H1 (cell line): ENCODE results near the gene MMS22L. TPM values are rescaled to one million over a fixed set of nuclear protein-coding genes. Genes with fewer than 3 reads are reported as not detected.

ENCODE experiments used
- CTCF ChIA-PET: fragments of 300-600 bp; sonication (Branson Sonifier 250); formaldehyde crosslinking; loops from one replicate; lab custom pipeline; 2021; ENCODE audit not compliant: partially characterized antibody; lab: Charles Lee
- POLR2A ChIA-PET: fragments of 300-600 bp; sonication (Branson Sonifier 250); formaldehyde crosslinking; loops from one replicate; lab custom pipeline; 2021; ENCODE audit warnings: inconsistent platforms; ENCODE audit not compliant: partially characterized antibody; lab: Charles Lee
- DNase-seq, 2 experiments: peaks; one replicate each; pipeline versions ENCODE4 v3.0.0 to v3.0.0-alpha.2; 2010 to 2022; ENCODE audit warnings: low spot score in 2 of 2, low read depth in 1 of 2, mixed read lengths in 1 of 2
- FAIRE-seq: peaks from 2 replicates; lab custom pipeline; 2011; peaks lifted over from hg19 to GRCh38; lab: Jason Lieb, UNC
- H2AFZ ChIP-seq: 2 replicates; pipeline ENCODE4 v1.8.1; 2012; ENCODE audit warnings: low read length, inconsistent platforms
- H2AK5ac ChIP-seq: 2 replicates; pipeline ENCODE4 v1.6.1; 2013; ENCODE audit warnings: low read depth, low read length
- H2BK120ac ChIP-seq: replicated peaks from 2 replicates; pipeline ENCODE3; 2013; ENCODE audit warnings: low read depth, low read length, inconsistent platforms
- H2BK12ac ChIP-seq: 2 replicates; pipeline ENCODE4 v1.6.1; 2013; ENCODE audit warnings: low read depth, low read length
- H2BK15ac ChIP-seq: 2 replicates; pipeline ENCODE4 v1.6.1; 2013; ENCODE audit warnings: low read length
- H2BK20ac ChIP-seq: 2 replicates; pipeline ENCODE4 v1.6.1; 2013; ENCODE audit warnings: low read length
- H2BK5ac ChIP-seq: 2 replicates; pipeline ENCODE4 v1.6.1; 2013; ENCODE audit warnings: low read depth, low read length
- H3K14ac ChIP-seq: 2 replicates; pipeline ENCODE4 v1.6.1; 2013; ENCODE audit warnings: inconsistent platforms; ENCODE audit not compliant: insufficient read length
- H3K18ac ChIP-seq: 2 replicates; pipeline ENCODE4 v1.6.1; 2013; ENCODE audit warnings: low read length; ENCODE audit errors: extremely low read depth
- H3K23ac ChIP-seq: 2 replicates; pipeline ENCODE4 v1.6.1; 2013; ENCODE audit warnings: inconsistent platforms; ENCODE audit not compliant: insufficient read length
- H3K23me2 ChIP-seq: 2 replicates; pipeline ENCODE4 v1.6.1; 2013; ENCODE audit warnings: low read depth, low read length
- H3K27ac ChIP-seq: 2 replicates; pipeline ENCODE4 v1.6.1; 2011; ENCODE audit warnings: low read depth, low read length, inconsistent platforms
- H3K27me3 ChIP-seq, 4 experiments: replicated peaks in 1 of 4; 1 replicate in 1 of 4; 2 replicates in 3 of 4; pipeline versions ENCODE4 v1.6.1 to v1.8.1; 2011 to 2013; ENCODE audit warnings: low read length in 3 of 4, mild to moderate bottlenecking in 3 of 4, inconsistent platforms in 2 of 4, mixed read lengths in 2 of 4, moderate library complexity in 1 of 4; ENCODE audit not compliant: control insufficient read depth in 3 of 4, insufficient read depth in 3 of 4; ENCODE audit errors: extremely low read depth in 1 of 4
- H3K36me3 ChIP-seq, 4 experiments: 2 replicates each; pipeline versions ENCODE4 v1.6.1 to v1.8.1; 2011 to 2013; ENCODE audit warnings: mild to moderate bottlenecking in 4 of 4, low read length in 3 of 4, moderate library complexity in 2 of 4, control low read depth in 1 of 4, inconsistent platforms in 1 of 4; ENCODE audit not compliant: insufficient read depth in 4 of 4, control insufficient read depth in 2 of 4
- H3K4ac ChIP-seq: replicated peaks from 2 replicates; pipeline ENCODE3; 2013; ENCODE audit warnings: low read length, low read depth, mixed read lengths, inconsistent platforms; ENCODE audit not compliant: insufficient read length
- H3K4me1 ChIP-seq, 4 experiments: replicated peaks in 1 of 4; 1 replicate in 1 of 4; 2 replicates in 3 of 4; pipeline versions ENCODE4 v1.6.1 to v1.8.1; 2011 to 2013; ENCODE audit warnings: low read length in 3 of 4, inconsistent platforms in 2 of 4, mixed read lengths in 1 of 4; ENCODE audit not compliant: insufficient read depth in 4 of 4, control insufficient read depth in 3 of 4
- H3K4me2 ChIP-seq, 2 experiments: 2 replicates each; pipeline versions ENCODE4 v1.6.1 to v1.8.1; 2011 to 2013; ENCODE audit warnings: low read depth in 2 of 2, low read length in 2 of 2, control low read depth in 1 of 2, inconsistent platforms in 1 of 2, mild to moderate bottlenecking in 1 of 2; ENCODE audit not compliant: insufficient read depth in 1 of 2
- H3K4me3 ChIP-seq, 4 experiments: fragments of 200-600, 300-600 bp in 1 of 4; sonication (generic), shearing (Covaris generic), sonication (Bioruptor Twin) in 1 of 4; 2 replicates each; pipeline versions ENCODE4 v1.5.1 to v1.8.1; 2011 to 2016; ENCODE audit warnings: low read length in 4 of 4, low read depth in 3 of 4, control low read depth in 2 of 4, inconsistent platforms in 2 of 4, mild to moderate bottlenecking in 2 of 4, mixed read lengths in 1 of 4, moderate library complexity in 1 of 4; ENCODE audit not compliant: insufficient read depth in 2 of 4; ENCODE audit errors: extremely low read depth in 1 of 4
- H3K56ac ChIP-seq: replicated peaks from 2 replicates; pipeline ENCODE3; 2013; ENCODE audit warnings: low read depth, mild to moderate bottlenecking, mixed read lengths, low read length, inconsistent platforms; ENCODE audit not compliant: insufficient read length
- H3K79me1 ChIP-seq: 2 replicates; pipeline ENCODE4 v1.6.1; 2013; ENCODE audit warnings: low read depth, low read length, control low read depth
- H3K79me2 ChIP-seq, 2 experiments: 2 replicates each; pipeline versions ENCODE4 v1.6.1 to v1.8.1; 2012 to 2013; ENCODE audit warnings: low read length in 2 of 2, mild to moderate bottlenecking in 2 of 2, inconsistent platforms in 1 of 2; ENCODE audit not compliant: insufficient read depth in 2 of 2, control insufficient read depth in 1 of 2
- H3K9ac ChIP-seq, 4 experiments: replicated peaks in 1 of 4; 1 replicate in 1 of 4; 2 replicates in 3 of 4; pipeline versions ENCODE4 v1.6.1 to v1.8.1; 2011 to 2013; ENCODE audit warnings: low read depth in 3 of 4, low read length in 3 of 4, control low read depth in 2 of 4, mild to moderate bottlenecking in 2 of 4, moderate library complexity in 2 of 4, inconsistent platforms in 1 of 4; ENCODE audit errors: extremely low read depth in 1 of 4
- H3K9me3 ChIP-seq, 2 experiments: 2 replicates each; pipeline versions ENCODE4 v1.6.1 to v1.8.1; 2012 to 2013; ENCODE audit warnings: mild to moderate bottlenecking in 2 of 2, moderate library complexity in 2 of 2, control low read depth in 1 of 2, inconsistent platforms in 1 of 2, low read depth in 1 of 2, low read length in 1 of 2, mixed read lengths in 1 of 2; ENCODE audit not compliant: insufficient read depth in 2 of 2
- H4K20me1 ChIP-seq, 2 experiments: replicated peaks in 1 of 2; 2 replicates each; pipeline versions ENCODE3 to v1.8.1; 2011 to 2013; ENCODE audit warnings: inconsistent platforms in 2 of 2, low read length in 2 of 2, mild to moderate bottlenecking in 1 of 2; ENCODE audit not compliant: insufficient read depth in 2 of 2, control insufficient read depth in 1 of 2
- H4K5ac ChIP-seq: 2 replicates; pipeline ENCODE4 v1.6.1; 2013; ENCODE audit warnings: low read length, low read depth, mixed read lengths, inconsistent platforms; ENCODE audit not compliant: insufficient read length
- H4K8ac ChIP-seq: 2 replicates; pipeline ENCODE4 v1.8.0; 2013; ENCODE audit warnings: mild to moderate bottlenecking, moderate library complexity, low read length, inconsistent platforms; ENCODE audit not compliant: insufficient read depth; ENCODE audit errors: extremely low read depth
- H4K91ac ChIP-seq: replicated peaks from 2 replicates; pipeline ENCODE3; 2013; ENCODE audit warnings: low read length, mixed read lengths, inconsistent platforms; ENCODE audit not compliant: insufficient read length
- SP4 ChIP-seq: IDR thresholded peaks from 2 replicates; pipeline ENCODE4 v1.6.1; 2012; ENCODE audit warnings: low read length, inconsistent platforms
- WGBS, 2 experiments: shearing (Covaris generic) in 1 of 2; methylation state at CpG; one replicate each; pipeline versions ENCODE4 v1.1.6 to v1.1.7; 2013 to 2015; ENCODE audit warnings: low lambda C conversion rate in 2 of 2, mixed read lengths in 2 of 2, inconsistent platforms in 1 of 2, low coverage in 1 of 2, missing lambda C conversion rate in 1 of 2; ENCODE audit not compliant: insufficient replicate concordance in 2 of 2, insufficient coverage in 1 of 2, insufficient read length in 1 of 2; ENCODE audit errors: extremely low coverage in 1 of 2, missing lambda C conversion rate in 1 of 2; 5-methylcytosine and 5-hydroxymethylcytosine counted together
- polyA plus RNA-seq, 7 experiments: library from polyadenylated mRNA; depleted of rRNA in 3 of 7; stranded (reverse) in 5 of 7; unstranded in 2 of 7; fragments of >200 nt in 5 of 7; fragments of 200-250 nt in 2 of 7; gene quantifications; 1 replicate in 5 of 7; 2 replicates in 1 of 7; 4 replicates in 1 of 7; pipeline versions ENCODE4 v1.2.1 to v1.2.3, GENCODE V29; 2011 to 2013; ENCODE audit warnings: missing spikeins in 2 of 7, mixed read lengths in 2 of 7
- total RNA-seq: library from RNA; stranded (reverse); fragmentation: NEBNext Ultra II Directional; extraction: Animal tissue kit (Norgen Biotek cat#: 25700); gene quantifications from 2 replicates; pipeline ENCODE4 v1.2.1, GENCODE V29; 2021
- TF ChIP-seq, protein P1 (sequence below): IDR thresholded peaks from 2 replicates; pipeline ENCODE4 v1.6.1; 2011; ENCODE audit warnings: low read depth, mild to moderate bottlenecking, low read length; ENCODE audit not compliant: insufficient read depth
- TF ChIP-seq, protein P2 (sequence below), 3 experiments: IDR thresholded peaks; 1 replicate in 2 of 3; 2 replicates in 1 of 3; pipeline versions ENCODE4 v1.5.1 to v1.6.1; 2011; ENCODE audit warnings: low read length in 3 of 3, mild to moderate bottlenecking in 3 of 3, inconsistent platforms in 2 of 3, low read depth in 1 of 3, moderate library complexity in 1 of 3; ENCODE audit not compliant: insufficient read depth in 1 of 3; ENCODE audit errors: control extremely low read depth in 1 of 3

Gene MMS22L
- total and polyA plus RNA-seq, 2 of the 8 experiments (the other 6 are each of a cell fraction or from before 2014, with no cell fraction given): 11.1 to 32.6 TPM

DNA sequence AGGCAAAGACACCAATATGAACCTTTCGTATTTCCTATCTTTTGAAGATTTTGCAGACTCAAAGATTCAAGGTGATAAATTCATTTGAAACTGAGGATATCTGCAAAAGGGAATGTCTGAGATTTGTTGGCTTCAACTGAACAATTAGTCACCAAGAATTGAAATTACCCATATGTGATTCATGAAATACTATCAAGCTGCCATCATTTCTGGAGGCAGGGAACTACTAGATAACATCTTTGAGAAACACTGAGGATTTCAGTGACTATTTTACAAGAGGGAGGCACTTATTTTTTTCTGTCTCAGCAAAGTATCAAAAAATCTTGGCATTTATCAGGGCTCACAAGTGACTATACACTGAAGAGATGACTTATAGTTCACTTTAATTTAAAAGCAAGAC lies 39.8 kb upstream of the MMS22L start:
- no peaks in the 10 kb centered on the region for H3K23me2 ChIP-seq
- no peak overlapping the region for H4K91ac ChIP-seq
- H4K20me1 ChIP-seq: no peaks in the 10 kb centered on the region
- H2BK12ac ChIP-seq: no peak overlapping the region
- no peak overlapping the region for H2BK120ac ChIP-seq
- H3K56ac ChIP-seq: no peak overlapping the region
- H3K27ac ChIP-seq: no peak overlapping the region
- no peaks in the 10 kb centered on the region for H3K9me3 ChIP-seq
- DNase-seq (no peak), FAIRE-seq (no peak)
- no peak overlapping the region for H3K4me3 ChIP-seq
- H3K4me1 ChIP-seq: no peaks in the 10 kb centered on the region
- no peaks in the 10 kb centered on the region for H3K36me3 ChIP-seq
- H2BK15ac ChIP-seq: no peak overlapping the region
- ChIA-PET POLR2A (interaction anchor here (1.2 kb wide), 1 partner anchor 23 kb away, joined by 4 read pairs; no protein-coding TSS in a partner anchor), CTCF (no interaction called here)
- H3K23ac ChIP-seq: no peak overlapping the region
- H3K27me3 ChIP-seq: no peaks in the 10 kb centered on the region
- H3K79me1 ChIP-seq: no peaks in the 10 kb centered on the region
- no peak overlapping the region for H3K9ac ChIP-seq
- 86% methylated on average over 1 of the region's 1 CpG; no CpG with 5 or more reads in 1 of the 2 experiments for WGBS, 2 experiments
- no peak overlapping the region for H3K4ac ChIP-seq
- no peak overlapping the region for H3K18ac ChIP-seq
- no peak overlapping the region for H2AK5ac ChIP-seq
- no peak overlapping the region for H4K5ac ChIP-seq
- no peak overlapping the region for H2AFZ ChIP-seq
- no peak overlapping the region for H3K14ac ChIP-seq
- H2BK5ac ChIP-seq: no peak overlapping the region
- no peak overlapping the region for H4K8ac ChIP-seq
- TF ChIP-seq, protein P1, sequence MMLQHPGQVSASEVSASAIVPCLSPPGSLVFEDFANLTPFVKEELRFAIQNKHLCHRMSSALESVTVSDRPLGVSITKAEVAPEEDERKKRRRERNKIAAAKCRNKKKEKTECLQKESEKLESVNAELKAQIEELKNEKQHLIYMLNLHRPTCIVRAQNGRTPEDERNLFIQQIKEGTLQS: no peak
- TF ChIP-seq, protein P2, sequence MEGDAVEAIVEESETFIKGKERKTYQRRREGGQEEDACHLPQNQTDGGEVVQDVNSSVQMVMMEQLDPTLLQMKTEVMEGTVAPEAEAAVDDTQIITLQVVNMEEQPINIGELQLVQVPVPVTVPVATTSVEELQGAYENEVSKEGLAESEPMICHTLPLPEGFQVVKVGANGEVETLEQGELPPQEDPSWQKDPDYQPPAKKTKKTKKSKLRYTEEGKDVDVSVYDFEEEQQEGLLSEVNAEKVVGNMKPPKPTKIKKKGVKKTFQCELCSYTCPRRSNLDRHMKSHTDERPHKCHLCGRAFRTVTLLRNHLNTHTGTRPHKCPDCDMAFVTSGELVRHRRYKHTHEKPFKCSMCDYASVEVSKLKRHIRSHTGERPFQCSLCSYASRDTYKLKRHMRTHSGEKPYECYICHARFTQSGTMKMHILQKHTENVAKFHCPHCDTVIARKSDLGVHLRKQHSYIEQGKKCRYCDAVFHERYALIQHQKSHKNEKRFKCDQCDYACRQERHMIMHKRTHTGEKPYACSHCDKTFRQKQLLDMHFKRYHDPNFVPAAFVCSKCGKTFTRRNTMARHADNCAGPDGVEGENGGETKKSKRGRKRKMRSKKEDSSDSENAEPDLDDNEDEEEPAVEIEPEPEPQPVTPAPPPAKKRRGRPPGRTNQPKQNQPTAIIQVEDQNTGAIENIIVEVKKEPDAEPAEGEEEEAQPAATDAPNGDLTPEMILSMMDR (IDR thresholded peaks at IDR 0.05; ENCODE audit: control extremely low read depth in 1 of 3, insufficient read depth in 1 of 3, low read depth in 1 of 3, low read length in 3 of 3): no peak
- no peak for TF ChIP-seq SP4
- H3K79me2 ChIP-seq: no peaks in the 10 kb centered on the region
- no peak overlapping the region for H2BK20ac ChIP-seq
- no peak overlapping the region for H3K4me2 ChIP-seq
